Frontal cortex (tissue), 4 donors: ENCODE measurements around the gene CD63. TPM values are rescaled to one million over a fixed set of nuclear protein-coding genes. Genes with fewer than 3 reads are reported as not detected.

Source experiments
- DNase-seq, 2 donors: peaks; one replicate each; pipeline ENCODE4 v3.0.0; 2012; ENCODE audit warnings: low spot score in 2 of 2
- FAIRE-seq: peaks from 2 replicates; lab custom pipeline; 2012; peaks lifted over from hg19 to GRCh38; lab: Jason Lieb, UNC
- total RNA-seq: library from RNA; depleted of rRNA; stranded (reverse); fragments of >200 nt; gene quantifications from one replicate; pipeline ENCODE4 v1.2.3, GENCODE V29; 2014
- donor health status: control.
- donor health status: control.
- donor health status: control.

CD63 gene
- total RNA-seq, 1 donor from 2014 or later: 227 TPM

DNA sequence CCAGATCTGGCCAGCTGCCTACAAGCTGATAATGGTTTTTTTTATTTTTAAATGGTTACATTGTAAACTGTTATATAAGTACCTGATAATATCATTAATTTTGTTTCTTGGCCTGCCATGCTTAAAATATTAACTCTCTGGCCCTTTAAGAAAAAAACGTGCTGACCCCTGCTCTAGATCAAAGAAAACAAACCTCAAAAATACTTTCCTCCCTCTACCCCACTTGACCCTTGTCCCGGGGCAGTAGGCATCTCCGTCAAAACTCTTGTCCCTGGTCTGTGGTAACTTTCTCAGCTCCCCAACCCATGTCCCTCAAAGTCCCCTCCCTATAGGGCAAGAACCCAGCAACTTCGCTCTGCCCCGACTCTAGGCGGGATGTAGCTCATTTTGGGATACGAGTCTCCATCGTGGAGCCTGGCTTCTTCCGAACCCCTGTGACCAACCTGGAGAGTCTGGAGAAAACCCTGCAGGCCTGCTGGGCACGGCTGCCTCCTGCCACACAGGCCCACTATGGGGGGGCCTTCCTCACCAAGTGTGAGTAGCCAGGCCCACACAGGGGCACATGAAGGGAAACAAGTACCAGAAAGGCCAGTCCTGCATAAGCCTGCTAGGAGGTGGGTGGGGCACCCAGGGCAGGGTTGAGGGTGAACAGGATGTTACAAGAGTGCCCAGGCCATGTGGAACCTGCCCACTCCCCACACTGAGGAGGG lies 5.1 kb downstream of the CD63 start:
- no peak for DNase-seq
- FAIRE-seq: no peak

DNA sequence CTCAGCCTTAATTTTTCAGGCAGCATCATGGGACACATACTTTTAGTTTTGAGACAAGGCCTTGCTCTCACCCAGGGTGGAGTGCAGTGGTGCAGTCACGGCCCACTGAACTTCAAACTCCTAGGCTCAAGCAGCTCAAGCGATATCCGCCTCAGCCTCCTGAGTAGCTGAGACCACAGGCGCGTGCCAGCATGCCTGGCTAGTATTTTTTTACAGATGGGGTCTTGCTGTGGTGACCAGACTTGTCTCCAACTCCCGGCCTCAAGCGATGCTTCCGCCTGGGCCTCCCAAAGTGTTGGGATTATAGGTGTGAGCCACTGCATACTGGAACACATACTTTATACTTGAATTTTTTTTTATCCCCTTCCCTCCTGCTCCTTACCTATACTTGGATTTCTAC lies 5.9 kb downstream of the CD63 start:
- FAIRE-seq (no peak), DNase-seq (no peak)

DNA sequence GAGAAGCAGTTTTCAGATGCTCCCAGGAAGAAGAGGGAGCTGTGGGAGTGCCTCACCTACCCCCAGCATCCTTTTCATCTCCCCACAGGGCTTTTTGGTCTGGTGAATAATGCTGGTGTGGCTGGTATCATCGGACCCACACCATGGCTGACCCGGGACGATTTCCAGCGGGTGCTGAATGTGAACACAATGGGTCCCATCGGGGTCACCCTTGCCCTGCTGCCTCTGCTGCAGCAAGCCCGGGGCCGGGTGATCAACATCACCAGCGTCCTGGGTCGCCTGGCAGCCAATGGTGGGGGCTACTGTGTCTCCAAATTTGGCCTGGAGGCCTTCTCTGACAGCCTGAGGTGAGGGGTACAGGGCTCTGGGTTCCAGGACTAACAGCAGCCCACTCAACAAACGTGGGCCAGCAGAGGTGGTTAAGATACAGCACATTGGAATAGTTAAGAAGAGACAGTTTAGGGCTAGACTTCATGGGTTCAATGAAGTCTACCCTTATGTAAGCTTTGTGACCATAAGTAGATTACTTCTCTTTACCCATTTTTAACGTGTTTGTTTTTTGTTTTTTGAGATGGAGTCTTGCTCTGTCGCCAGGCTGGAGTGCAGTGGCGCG lies 7.1 kb downstream of the CD63 start:
- no peak for FAIRE-seq

DNA sequence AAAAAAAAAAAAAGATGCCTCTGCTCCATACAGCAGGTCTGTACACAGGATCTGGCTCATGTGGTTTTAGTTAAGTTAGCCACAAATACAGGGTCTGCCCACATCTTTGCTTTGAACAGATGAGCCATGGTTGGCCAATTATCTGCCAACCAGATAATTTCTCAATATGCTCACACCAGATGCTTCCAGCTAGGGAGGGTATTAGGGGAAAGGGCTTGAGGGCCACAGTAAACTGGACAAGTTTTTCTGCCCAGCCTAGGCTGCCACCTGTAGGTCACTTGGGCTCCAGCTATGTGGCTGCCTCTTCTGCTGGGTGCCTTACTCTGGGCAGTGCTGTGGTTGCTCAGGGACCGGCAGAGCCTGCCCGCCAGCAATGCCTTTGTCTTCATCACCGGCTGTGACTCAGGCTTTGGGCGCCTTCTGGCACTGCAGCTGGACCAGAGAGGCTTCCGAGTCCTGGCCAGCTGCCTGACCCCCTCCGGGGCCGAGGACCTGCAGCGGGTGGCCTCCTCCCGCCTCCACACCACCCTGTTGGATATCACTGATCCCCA lies 7.8 kb downstream of the CD63 start:
- FAIRE-seq (no peak), DNase-seq (no peak)

More for the DNA sequence above, 7.1 kb downstream of the CD63 start:
- DNase-seq: no peak

DNA sequence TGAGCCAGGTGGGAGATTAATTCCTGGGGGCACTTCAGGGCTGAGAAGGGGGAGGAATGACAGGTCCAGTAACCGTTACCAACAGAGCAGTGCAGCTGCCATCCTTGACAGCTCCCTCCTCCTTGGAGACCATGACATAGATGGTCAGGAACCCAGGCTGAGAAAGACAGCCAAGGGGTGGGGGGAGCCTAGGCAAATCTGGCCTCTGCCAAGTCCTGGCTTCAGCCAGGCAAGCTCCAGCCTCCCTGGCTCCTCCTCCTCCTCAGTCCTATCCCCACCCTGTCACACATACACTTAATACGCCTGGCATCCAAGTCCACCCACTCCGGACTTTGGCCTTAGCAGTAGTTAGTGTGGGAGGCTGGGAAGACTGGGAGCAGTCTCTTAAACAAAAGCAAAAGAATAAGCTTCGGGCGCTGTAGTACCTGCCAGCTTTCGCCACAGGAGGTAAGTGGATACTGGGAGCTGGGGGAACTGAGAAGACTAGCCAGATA lies 8.7 kb downstream of the CD63 start, which contains the start of gene RDH5:
Gene RDH5, plus strand, starts transcription at position 323 of the 494 bp plus-strand sequence. CDS start 792 bp downstream, outside the sequence.
- DNase-seq (no peak), FAIRE-seq (no peak)

DNA sequence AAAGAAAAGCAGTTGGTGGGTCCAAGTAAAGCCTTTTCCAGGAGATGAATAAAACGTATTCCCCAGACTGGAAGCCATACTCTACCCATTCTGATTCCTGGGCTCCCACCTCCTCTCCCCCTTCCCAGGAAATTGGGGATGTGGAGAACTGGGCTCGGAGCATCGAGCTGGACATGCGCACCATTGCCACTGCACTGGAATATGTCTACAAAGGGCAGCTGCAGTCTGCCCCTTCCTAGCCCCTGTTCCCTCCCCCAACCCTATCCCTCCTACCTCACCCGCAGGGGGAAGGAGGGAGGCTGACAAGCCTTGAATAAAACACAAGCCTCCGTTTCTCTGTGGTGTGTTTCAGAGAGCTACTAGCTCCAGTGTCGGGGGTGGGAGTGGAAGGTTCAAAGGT lies 9.4 kb downstream of the CD63 start:
- no peak for FAIRE-seq
- no peak for DNase-seq

DNA sequence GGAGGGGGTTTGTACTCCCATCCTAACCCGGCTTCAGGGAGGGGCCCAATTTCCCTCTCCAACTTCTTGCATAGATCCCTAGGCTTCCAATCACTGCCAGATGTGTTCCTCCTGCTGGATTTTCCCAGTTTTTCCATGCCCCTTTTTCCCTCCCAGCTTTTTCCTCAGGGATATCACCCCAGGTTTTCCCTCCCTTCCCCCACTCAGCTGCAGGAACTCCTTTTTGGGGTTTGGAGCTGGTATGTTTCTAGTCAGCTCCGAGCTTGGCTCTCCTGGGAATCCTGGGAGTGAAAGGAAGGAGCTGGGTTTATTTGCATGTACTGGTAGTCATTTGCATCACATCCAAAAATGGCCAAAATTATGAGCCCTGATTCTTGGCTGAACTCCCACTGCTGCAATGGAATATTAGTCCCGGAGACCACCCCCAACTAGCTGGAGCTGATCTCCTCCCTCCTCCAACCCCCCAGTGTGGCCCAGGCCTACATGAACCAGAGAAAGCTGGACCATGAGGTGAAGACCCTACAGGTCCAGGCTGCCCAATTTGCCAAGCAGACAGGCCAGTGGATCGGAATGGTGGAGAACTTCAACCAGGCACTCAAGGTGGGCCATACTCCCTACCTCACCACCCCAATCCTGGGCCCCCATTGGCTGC lies 10.1 kb downstream of the CD63 start:
- FAIRE-seq: no peak

DNA sequence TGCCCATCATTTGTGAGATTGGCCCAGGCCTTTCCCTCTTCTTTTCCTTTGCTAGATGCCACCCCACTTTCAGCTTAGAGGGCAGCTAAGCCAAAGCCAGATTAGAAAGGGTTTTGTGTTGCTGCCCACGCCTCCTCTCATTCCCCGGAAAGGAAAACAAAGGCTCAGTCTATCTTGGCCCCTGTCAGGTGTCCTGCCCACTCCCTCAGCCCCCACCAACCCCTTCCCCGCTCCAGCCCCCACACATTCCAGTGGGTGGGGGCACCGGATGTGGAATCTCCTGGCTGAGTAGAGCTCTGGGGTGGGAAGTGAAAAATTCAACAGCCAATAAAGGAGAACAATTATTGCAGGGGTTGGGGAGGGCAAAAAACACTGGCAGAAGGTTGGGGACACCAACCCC lies 10.8 kb downstream of the CD63 start:
- no peak for DNase-seq
- no peak for FAIRE-seq

More for the DNA sequence above, 10.1 kb downstream of the CD63 start:
- DNase-seq: no peak

DNA sequence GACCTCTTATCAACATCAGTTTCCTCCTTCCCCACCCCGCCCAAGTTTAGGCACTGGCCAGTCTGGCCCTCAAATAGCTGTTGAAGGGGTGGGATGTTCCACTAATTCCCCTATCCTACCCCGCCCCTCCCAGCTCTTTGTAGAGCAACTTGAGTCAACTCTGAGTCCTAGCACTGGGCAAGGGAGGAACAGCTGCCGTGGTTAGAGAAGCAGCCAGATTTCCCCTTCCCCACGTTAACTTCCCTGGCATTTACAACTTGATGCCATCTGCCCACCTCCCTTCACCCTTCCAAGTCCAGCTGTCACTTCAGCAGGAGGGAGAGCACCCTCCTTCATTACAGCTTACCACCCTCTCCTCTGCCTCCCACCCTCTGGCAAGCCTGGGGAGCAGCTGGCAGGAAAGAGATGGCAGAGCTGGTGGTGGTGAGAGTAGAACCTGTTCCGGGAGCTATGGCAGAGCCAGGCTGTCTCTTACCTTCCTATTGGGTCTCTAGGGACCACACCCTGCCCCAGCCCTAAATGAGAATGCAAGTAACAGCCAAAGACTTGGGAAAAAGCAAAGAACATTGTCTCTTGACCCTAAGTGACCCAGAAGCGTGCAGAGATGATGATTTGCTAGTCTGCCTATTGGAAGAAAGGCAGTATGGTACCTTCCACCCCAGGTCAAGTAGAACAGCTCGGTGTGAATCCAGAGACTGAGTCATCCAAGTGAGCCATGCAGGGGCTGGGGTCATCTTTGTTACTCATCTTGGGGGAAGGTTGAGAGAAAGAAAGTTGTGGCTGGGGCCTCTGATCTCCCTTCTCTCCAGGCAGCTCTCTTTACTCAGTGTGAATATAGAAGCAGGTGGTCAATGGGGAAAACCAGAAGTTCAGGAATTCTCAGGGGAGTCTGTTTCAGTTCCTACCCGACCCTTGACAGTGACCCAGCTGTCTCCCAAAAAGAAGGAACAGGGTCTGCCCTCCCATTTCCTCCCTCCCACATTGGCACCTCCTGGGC lies 11.5 kb downstream of the CD63 start:
- FAIRE-seq (no peak), DNase-seq (no peak)

DNA sequence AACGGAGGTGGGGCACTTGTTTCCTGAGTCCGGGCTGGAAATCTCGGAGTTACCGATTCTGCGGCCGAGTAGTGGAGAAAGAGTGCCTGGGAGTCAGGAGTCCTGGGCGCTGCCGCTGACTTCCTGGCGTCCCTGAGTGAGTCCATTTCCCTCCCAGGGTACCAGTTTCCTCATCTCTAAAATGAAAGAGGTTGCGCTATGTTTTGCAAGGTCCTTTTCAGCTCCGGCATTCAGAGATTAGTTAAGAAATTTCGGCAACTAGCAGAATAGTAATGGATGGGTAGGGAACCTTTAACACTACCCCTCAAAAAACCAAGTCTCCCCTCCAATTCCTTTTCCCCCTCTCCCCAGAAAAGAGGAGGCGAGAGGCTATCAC lies 12.2 kb downstream of the CD63 start:
- DNase-seq (no peak), FAIRE-seq (no peak)

DNA sequence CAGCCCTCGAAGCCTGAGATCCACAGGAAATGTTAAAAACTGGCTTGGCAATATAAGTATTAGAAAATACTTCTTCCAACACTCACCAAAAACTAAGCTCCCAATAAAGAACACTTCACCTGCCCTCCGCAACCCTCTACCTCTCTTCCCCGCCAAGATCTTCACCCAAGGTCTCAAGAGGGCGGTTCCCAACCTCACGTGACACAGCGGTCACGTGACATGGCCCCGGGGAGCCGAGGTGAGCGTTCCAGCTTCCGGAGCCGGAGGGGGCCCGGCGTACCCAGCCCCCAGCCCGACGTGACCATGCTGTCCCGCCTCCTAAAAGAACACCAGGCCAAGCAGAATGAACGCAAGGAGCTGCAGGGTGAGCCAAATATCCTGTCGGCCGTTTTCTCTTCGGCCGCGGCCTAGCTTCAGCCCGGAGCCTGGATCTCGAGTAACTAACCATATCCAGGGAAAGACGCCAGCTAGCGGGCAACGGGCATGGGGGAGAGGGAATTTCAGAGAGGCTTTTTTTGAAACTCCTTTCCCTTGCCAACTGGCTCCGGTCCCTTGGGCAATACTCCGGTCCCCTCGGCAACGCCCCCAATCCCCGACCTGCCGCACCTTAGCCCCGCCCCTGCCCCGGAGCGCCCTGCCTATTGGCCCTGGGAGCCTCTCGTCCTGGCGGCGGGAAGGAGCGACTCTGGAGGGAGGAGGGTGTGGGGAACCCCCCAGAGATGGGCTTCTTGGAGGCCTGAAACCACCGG lies 12.8 kb downstream of the CD63 start, which contains the start of gene BLOC1S1:
Gene BLOC1S1, plus strand, starts transcription at position 214 of the 749 bp plus-strand sequence. Its CDS starts 6 bp downstream, at position 220.
- no peak for FAIRE-seq
- peak; percentile 81 to 84 for DNase-seq

DNA sequence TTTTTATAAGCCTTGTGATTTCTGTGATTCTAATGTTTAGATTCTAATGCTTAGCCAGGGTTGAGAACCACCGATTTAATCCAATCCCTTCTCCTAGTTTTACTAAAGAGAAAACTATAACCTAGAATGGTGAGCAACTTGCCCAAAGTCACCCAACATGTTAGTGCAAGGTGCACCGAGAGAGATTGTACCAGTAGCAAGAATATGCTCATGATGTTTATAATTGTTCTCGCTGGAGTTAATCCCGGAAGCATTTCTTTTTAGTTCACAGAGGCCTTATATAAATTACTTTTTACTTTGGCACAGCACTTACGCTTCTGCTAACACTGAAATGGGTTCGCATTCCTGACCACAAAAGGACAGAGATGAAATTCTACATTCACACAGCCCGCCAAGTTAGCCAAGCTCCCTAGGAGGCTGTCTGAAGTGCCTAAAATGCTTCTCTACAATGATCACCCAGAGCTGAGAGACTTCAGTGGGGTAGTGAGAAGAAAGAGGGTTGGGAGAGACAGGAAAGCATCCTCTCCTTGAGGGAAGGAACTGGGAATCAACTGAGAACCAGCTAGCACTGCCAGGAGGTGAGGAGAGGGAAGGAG lies 13.5 kb downstream of the CD63 start:
- DNase-seq: no peak
- no peak for FAIRE-seq

DNA sequence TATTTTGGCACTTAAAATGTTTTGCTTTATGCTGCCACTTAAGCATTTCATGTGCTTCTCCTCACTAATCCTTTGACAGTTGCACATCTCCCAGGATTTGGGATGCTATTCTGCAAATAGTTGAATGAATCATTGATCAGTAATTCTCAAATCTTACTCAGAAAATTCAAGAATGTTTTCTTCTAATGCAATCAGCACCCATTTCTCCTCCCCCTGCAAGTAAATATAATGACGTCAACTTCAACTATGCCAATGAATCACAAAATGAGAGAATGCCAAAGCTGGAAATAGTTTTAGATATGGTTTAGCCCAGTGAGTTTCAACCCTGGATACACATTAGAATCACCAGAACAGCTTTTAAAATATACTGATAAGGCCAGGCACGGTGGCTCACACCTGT lies 15.1 kb downstream of the CD63 start:
- FAIRE-seq (no peak), DNase-seq (no peak)

DNA sequence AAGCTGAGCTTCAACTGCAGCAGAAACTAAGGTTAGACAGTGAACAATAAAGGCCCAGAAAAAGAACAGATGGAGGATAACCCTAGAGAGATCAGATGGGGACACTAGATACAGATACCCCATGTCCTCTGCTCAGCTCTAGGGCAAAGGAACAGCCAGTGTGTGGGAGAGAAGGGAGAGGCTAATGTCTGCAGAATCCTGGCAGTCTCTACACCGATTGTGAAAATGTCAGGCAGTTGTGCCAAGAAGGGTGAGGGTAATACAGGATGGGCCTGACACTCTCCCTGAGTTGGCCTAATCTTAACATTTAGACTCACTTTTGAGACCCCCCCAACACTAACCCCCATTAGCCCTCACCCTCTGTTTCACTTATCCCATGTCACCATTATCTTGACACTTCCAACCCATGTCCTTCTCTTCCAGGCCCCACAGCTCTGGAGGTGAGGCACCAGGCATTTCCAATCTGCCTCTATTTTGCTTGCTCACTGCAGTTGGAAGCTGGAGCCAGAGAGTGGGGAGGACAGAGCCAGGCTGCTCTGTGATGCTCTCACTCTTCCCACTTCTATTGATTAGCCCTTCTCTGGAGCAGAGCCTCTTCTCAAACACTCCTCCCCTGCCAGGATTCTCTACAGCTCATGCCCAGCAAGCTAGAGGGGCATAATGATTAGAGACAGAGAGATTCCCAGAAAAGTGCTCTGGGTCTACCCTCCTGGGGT lies 16.0 kb downstream of the CD63 start:
- no peak for DNase-seq

DNA sequence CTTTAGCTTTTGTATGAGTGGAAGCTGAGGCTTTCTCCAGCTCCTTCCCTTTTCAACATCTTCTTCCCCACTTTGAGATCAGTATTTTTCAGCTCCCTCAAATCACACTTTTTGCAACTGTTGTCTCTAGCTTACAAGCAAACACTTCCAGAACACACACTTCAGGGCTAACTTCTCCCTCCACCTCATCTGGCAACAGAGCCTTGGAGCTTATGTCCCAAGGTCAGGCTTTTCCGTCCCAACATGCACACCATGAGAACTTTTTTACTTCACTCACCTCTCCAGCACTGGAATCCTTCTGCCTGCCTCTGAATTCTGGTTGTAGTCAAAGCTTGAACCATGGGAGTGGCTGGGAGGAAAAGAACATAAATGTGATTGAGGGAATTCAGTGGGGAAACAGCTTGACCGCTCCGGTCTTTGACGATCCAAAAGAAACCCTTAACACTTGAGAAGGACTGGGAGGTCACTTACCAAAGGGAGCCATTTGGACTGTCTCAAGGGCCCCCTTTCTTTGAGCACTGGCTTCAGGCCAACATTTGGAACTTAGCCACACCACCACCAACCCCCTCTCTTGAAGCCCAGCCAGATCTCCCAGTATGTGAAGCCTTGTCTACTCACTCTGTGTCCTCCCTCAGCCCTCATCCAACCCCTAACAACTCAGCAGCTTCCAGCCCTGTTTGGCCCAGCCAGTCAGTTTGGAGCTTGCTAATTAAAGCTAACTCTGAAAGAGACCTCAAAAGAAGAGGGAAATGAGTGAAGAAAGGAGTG lies 16.8 kb downstream of the CD63 start:
- FAIRE-seq: no peak
- DNase-seq: no peak

More for the DNA sequence above, 16.0 kb downstream of the CD63 start:
- no peak for FAIRE-seq

DNA sequence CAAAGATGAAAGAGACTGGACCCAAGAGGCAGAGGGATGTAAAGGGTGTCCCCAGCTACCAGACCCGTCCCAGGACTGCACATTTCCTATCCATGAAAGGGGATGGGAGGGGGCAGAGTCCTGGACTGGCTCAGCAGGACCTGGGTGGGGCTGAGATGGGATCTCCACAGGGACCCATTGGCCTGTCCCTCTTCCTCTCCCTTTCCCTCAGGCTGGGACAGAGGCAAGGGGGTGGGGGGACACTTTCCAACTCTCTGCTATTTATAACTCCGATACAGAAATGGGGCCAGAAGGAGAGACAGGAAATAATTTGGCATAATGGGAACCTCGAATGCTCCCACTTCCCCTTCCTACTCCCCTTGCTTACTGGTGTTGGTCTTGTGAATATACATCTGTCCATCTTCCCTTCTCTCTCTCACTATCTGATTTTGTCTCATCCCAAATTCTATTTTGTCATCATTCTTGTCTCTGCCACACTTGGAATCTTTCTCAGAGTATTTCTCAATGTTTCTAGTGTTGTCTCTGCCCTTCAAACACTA lies 20.0 kb downstream of the CD63 start:
- FAIRE-seq: no peak

More for the DNA sequence above, 20.0 kb downstream of the CD63 start:
- no peak for DNase-seq
